A673 (cell line): ENCODE data around the gene IFNAR1. TPM values are rescaled to one million over a fixed set of nuclear protein-coding genes. Genes with fewer than 3 reads are reported as not detected.

Experiments
- BruUV-seq: library from RNA; stranded (reverse); fragments of 400-500 nt; replicated peaks from 2 replicates; lab custom pipeline; 2021; lab: Mats Ljungman, UMichigan
- CTCF ChIA-PET: fragments of 300-600 bp; sonication (Branson Sonifier 250); formaldehyde crosslinking; loops from one replicate; lab custom pipeline; 2022; ENCODE audit warnings: antibody characterized with exemption; lab: Charles Lee
- POLR2A ChIA-PET: fragments of 300-600 bp; sonication (Branson Sonifier 250); formaldehyde crosslinking; loops from one replicate; lab custom pipeline; 2022; ENCODE audit warnings: antibody characterized with exemption; ENCODE audit not compliant: low non-redundant PET; lab: Charles Lee
- DNase-seq: peaks from one replicate; pipeline ENCODE4 v3.0.0-alpha.2; 2015; ENCODE audit warnings: low spot score
- H3K27ac ChIP-seq: fragments of 200-600 bp; sonication (generic); 2 replicates; pipeline ENCODE4 v1.5.1; 2016; ENCODE audit warnings: mixed run types, low read depth, mild to moderate bottlenecking, mixed read lengths, antibody characterized with exemption, low read length; ENCODE audit not compliant: poor library complexity, severe bottlenecking
- H3K27me3 ChIP-seq: fragments of 200-600 bp; sonication (generic); replicated peaks from 2 replicates; pipeline ENCODE4 v1.6.1; 2017; ENCODE audit warnings: mixed run types, low read depth, mild to moderate bottlenecking, mixed read lengths, antibody characterized with exemption, low read length; ENCODE audit not compliant: insufficient read depth, poor library complexity
- H3K36me3 ChIP-seq: fragments of 200-600 bp; sonication (generic); 2 replicates; pipeline ENCODE4 v1.6.1; 2016; ENCODE audit warnings: mixed run types, mild to moderate bottlenecking, mixed read lengths, antibody characterized with exemption, low read length; ENCODE audit not compliant: insufficient read depth, poor library complexity, severe bottlenecking
- H3K4me1 ChIP-seq: fragments of 200-600 bp; sonication (generic); 2 replicates; pipeline ENCODE4 v1.6.1; 2017; ENCODE audit warnings: mixed run types, mild to moderate bottlenecking, mixed read lengths, antibody characterized with exemption, low read length; ENCODE audit not compliant: insufficient read depth, poor library complexity, severe bottlenecking
- H3K4me3 ChIP-seq: fragments of 200-600 bp; sonication (generic); 2 replicates; pipeline ENCODE4 v1.5.1; 2016; ENCODE audit warnings: low read depth, mixed run types, mild to moderate bottlenecking, mixed read lengths, low read length; ENCODE audit not compliant: poor library complexity, severe bottlenecking
- H3K9me3 ChIP-seq: fragments of 200-600 bp; sonication (generic); 2 replicates; pipeline ENCODE4 v1.6.1; 2016; ENCODE audit warnings: mixed run types, low read depth, mild to moderate bottlenecking, mixed read lengths, antibody characterized with exemption, low read length; ENCODE audit not compliant: poor library complexity, severe bottlenecking
- CTCF ChIP-seq: fragments of 300-800, 200-600 bp; sonication (generic); conservative IDR thresholded peaks from 2 replicates; pipeline ENCODE4 v1.5.1; 2017; ENCODE audit warnings: low read depth, mild to moderate bottlenecking, antibody characterized with exemption, low read length, moderate library complexity, mixed read lengths
- EZH2 ChIP-seq: fragments of 200-600 bp; sonication (generic); IDR thresholded peaks from 2 replicates; pipeline ENCODE4 v1.6.1; 2017; ENCODE audit warnings: borderline replicate concordance, low read depth, mild to moderate bottlenecking, mixed read lengths, antibody characterized with exemption, low read length; ENCODE audit not compliant: poor library complexity, severe bottlenecking
- intact Hi-C: fragments of 100-400 bp; cut with micrococcal nuclease; formaldehyde crosslinking; loops from one replicate; pipeline ENCODE4 v1.10.0; 2022; ENCODE audit not compliant: unreplicated experiment
- total RNA-seq: library from RNA; stranded (reverse); gene quantifications from 2 replicates; pipeline ENCODE4 v1.2.3, GENCODE V29; 2021

Gene IFNAR1
- total RNA-seq, 1 experiment from 2014 or later, result 38.1 TPM

GRCh38 chr21:33291686-33292085, 33.1 kb upstream of the IFNAR1 start:
- Histone ChIP-seq H3K36me3 (peaks cover 5% of the 10 kb centered on the region), H3K27ac (no peak overlapping the region), H3K4me1 (no peaks in the 10 kb centered on the region), H3K9me3 (no peaks in the 10 kb centered on the region), H3K4me3 (no peak overlapping the region), H3K27me3 (no peaks in the 10 kb centered on the region)
- ChIA-PET CTCF (interaction anchor here (0.5 kb wide), 1 partner anchor 465 kb away, joined by 7 read pairs; no protein-coding TSS in a partner anchor), POLR2A (interaction anchor here (0.6 kb wide), 1 partner anchor 472 kb away, joined by 3 read pairs; no protein-coding TSS in a partner anchor)
- TF ChIP-seq CTCF (no peak), EZH2 (no peak)
- DNase-seq, result no peak
- no TSS peak for BruUV-seq
- intact Hi-C loops, result no loop called here

GRCh38 chr21:33292724-33293123, 32.0 kb upstream of the IFNAR1 start:
- Histone ChIP-seq H3K4me1 (no peaks in the 10 kb centered on the region), H3K36me3 (peaks cover 5% of the 10 kb centered on the region), H3K4me3 (no peak overlapping the region), H3K27me3 (no peaks in the 10 kb centered on the region), H3K9me3 (no peaks in the 10 kb centered on the region), H3K27ac (no peak overlapping the region)
- TF ChIP-seq CTCF (no peak), EZH2 (no peak)
- intact Hi-C loops, result no loop called here
- DNase-seq, result no peak
- BruUV-seq, result no TSS peak
- POLR2A ChIA-PET, result no interaction called here
- CTCF ChIA-PET, result no interaction called here

GRCh38 chr21:33293136-33293535, 31.6 kb upstream of the IFNAR1 start:
- BruUV-seq, result no TSS peak
- no peaks in the 10 kb centered on the region for H3K4me1 ChIP-seq
- CTCF ChIA-PET, result no interaction called here

More at GRCh38 chr21:33293136-33293535, 31.6 kb upstream of the IFNAR1 start:
- no peak for TF ChIP-seq EZH2
- TF ChIP-seq CTCF, result no peak
- POLR2A ChIA-PET, result no interaction called here
- peaks cover 5% of the 10 kb centered on the region for H3K36me3 ChIP-seq
- H3K27me3 ChIP-seq, result no peaks in the 10 kb centered on the region
- no peak overlapping the region for H3K27ac ChIP-seq
- DNase-seq, result no peak
- no peaks in the 10 kb centered on the region for H3K9me3 ChIP-seq
- intact Hi-C loops, result no loop called here
- no peak overlapping the region for H3K4me3 ChIP-seq
